HG02798 (cell line): ENCODE data around the gene NLK.

ENCODE experiments used
- ATAC-seq: cut with Tn5 transposase; IDR thresholded peaks from one replicate; pipeline ENCODE4 v1.9.1; 2021; ENCODE audit warnings: mild to moderate bottlenecking; ENCODE audit not compliant: unreplicated experiment, poor library complexity

NLK gene

DNA sequence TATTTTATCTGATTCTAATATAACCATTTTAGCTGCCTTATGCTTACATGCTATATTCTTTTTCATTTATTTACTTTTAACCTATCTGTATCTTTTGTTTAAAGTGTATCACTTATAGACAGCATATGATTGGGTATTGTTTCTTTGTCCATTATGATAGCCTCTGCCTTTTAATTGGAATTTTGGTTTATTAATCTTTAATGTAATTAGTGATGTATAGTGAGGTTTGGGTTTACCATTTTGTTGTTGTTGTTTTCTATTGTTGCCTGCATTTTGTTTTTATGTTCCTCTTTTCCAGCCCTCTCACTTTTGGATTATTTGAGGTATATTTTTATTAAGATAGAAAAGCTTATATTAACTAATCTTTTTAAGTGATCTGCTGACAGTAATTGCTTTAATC lies 59.4 kb downstream of the NLK start:
- no peak for ATAC-seq

DNA sequence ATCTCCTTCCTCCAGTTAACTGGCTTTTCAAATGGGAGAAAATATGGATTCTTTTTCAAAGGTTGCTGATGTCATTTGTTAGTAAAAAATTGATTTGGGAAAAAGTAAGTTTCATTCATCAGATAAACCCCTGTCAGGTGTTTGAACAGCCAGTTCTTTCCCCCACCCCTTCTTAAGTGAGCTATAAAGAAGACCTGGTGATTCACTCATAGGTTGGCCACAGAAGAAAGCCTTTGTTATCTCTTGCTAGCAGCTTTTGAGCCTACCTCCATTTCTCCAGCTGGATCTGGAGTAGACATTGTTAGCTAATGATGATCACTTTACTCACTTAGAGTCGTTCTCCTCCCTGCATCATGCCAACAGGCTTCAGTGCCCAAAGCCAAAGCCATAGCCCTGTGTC lies 63.0 kb downstream of the NLK start:
- no peak for ATAC-seq

DNA sequence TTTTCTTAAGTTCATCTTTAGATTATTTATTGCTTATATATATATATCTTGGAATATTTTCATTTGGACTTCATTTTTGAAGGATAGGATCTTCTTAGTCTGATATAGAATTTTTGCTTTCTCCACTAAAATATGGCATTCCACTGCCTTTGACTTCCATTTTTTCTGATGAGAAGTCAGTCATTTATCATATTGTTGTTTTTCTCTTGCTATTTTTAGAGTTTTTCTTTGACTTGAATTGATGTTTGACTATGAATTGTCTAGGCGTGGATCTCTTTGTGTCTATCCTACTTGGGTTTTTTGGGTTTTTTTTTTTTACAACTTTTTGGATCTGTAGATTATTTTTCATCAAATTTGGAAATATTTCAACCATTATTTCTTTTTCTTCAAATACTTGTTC lies 67.7 kb downstream of the NLK start:
- ATAC-seq = no peak

DNA sequence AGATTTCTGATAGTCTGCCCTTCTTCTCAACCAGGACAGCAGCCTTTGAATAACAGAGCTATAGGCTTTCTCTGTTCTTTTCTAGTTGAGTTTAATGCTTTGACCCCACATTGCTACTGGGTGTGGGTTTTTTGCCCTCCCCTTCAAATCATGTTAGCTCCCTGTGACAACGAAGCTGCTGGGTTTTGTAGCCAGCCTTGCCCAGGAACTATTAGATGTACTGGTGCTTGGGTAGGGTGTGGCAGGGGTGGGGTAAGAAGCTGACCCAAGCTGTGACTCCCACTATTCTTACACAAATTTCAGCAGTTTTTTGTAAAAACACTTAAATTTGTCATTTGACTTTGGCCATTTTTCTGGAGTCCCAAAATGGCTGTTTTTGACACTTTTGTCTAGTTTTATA lies 69.7 kb downstream of the NLK start:
- ATAC-seq = no peak

DNA sequence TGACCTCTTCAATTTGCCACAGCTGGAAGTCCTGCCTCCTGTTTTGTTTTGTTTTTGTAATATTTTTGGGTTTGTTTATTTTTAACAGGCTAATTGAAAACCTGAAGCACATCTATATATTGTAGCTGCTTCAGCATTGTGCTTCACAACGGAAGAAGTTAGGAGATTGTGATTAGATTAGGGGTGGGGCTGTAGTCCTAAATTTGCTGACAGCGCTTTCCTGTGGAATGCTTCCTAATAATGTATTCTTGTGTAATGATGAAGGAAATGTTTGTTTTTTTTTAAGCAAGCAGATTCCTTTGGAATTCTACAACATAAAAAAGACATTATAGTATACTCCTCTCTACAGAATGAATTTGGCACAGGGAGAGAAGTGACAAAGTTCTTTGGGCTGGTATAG lies 70.1 kb downstream of the NLK start:
- ATAC-seq = no peak

DNA sequence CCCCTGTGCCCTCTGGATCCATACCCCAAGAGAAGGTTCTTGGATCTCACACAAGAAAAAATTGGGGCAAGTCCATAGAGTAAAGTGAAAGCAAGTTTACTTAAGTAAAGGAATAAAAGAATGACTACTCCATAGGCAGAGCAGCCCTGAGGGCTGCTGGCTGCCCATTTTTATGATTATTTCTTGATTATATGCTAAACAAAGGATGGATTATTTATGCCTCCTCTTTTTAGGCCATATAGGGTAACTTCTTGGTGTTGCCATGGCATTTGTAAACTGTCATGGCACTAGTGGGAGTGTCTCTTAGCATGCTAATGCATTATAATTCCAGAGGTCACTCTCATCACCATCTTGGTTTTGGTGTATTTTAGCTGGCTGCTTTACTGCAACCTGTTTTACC lies 70.8 kb downstream of the NLK start:
- ATAC-seq = no peak

DNA sequence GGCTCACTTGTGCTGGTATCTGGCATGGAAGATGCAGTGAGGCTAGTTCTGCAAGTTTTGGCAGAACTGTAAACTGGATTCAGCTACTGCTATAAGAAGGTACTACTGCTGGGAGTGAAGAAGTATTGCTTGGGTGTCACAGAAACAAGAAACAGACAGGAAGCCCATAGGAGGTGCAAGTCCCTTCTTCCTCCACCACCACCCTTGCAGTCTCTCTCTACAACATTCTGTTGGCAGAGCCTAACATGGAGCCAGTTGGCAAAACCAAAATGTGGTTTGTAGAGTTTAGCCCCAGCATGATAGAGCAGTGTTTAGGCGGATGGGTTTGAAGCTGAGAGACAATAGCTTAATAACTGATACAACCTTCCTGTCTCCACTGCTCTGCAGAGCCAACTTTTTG lies 72.6 kb downstream of the NLK start:
- no peak for ATAC-seq

DNA sequence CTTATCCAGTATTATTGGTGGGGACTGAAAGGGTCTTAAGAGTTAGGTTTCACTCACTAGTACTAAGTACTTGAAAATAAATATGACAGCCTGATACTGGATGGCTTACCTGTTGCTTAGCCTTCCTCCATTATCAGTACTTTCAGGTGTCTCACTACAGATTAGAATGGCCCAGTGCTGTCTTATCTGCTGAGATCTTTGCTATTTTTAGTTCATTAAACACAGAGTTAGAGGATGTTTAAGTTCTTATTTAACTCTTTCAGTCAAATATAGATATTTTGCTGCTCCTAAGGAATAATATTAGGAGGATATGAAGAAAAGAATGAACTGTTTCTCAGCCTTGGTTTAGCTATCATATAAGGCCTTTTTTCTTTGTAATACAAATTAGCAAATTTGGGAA lies 74.8 kb downstream of the NLK start:
- ATAC-seq = no peak

DNA sequence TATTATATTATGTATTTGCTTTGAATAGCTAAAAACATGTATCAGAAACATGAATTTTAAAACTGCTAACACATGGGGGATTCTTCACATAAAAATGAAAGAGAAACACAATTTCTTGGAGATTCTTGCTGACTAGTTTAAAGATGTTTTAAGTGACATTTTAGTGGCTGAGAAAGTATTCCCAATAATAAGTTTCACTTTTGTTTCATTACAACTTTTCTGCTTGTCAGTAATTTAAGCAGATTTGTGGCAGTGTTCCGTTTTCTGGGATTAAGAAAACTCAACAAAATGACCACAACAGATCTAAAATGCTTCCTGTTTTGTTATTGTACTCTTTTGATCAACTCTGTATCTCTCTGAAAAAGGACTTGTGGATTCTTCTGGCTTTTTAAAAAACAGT lies 75.9 kb downstream of the NLK start:
- no peak for ATAC-seq

DNA sequence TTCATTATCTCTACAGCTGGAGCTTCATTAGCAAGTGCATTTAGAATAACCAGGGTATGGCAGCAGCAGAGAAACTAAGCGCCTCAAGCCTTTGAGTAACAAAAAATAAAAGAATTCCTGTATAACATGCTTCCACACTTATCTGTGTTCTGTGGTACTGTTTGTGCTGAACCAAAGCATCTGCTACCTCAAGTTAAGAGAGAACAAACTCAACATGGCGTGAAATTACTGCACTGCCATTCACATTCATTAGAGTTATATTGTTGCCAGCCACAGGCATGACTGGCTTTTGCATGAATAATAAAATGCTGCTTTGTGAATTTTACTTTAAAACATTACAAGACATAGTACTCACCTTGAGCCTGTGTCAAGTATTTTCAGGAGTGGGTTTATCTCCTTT lies 76.6 kb downstream of the NLK start:
- no peak for ATAC-seq

DNA sequence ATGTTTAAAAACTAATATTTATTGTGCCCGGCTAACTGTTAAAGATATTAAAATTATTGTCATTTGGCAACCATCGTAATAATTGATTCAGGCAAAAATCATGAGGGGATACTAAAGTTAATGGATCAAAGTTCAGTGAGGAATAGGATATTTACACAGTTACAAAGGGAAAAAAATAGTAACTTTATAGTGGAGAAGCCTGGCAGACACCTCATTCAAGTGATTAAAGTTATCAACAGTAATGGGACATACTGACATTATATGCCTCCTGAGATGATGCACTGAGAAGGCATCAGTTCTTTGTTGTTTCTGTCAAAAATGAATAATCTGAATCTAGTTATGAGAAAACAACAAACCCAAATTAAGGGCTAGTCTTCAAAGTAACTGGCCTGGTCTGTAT lies 77.1 kb downstream of the NLK start:
- ATAC-seq = no peak

DNA sequence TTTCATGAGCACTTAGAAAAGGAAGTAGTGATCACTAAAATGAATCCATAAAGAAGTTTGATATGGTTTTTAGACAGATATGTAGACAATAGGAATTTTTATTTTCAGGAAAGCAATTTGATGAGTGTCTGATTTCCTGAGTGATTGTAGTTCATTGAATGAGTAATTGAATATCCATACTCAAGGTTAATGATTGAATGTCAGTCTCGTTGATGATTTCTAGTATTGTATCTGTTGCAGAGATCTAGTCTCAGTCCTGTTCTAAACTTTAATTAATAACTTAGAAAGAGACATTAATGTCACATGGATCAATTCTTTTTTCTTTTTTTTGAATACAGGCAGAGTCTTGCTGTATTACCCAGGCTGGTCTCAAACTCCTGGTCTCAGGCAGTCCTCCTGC lies 78.3 kb downstream of the NLK start:
- no peak for ATAC-seq

DNA sequence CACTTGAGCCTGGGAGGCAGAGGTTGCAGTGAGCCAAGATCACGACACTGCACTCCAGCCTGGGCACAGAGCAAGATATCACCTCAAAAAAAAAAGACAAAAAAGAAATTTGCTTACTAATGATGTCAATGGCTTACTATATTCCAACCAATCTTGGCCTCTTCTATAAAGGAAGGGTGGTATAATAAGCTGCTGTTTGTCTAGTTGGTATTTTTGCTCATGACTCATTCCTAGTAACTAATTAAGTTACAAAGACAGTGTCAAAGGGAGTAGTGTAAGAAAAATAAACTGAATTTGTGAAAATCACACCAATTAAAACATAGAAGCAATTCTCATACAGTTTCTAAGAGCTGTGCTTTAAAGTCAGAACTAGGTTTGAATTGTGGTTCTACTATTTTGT lies 82.5 kb downstream of the NLK start:
- ATAC-seq = no peak

DNA sequence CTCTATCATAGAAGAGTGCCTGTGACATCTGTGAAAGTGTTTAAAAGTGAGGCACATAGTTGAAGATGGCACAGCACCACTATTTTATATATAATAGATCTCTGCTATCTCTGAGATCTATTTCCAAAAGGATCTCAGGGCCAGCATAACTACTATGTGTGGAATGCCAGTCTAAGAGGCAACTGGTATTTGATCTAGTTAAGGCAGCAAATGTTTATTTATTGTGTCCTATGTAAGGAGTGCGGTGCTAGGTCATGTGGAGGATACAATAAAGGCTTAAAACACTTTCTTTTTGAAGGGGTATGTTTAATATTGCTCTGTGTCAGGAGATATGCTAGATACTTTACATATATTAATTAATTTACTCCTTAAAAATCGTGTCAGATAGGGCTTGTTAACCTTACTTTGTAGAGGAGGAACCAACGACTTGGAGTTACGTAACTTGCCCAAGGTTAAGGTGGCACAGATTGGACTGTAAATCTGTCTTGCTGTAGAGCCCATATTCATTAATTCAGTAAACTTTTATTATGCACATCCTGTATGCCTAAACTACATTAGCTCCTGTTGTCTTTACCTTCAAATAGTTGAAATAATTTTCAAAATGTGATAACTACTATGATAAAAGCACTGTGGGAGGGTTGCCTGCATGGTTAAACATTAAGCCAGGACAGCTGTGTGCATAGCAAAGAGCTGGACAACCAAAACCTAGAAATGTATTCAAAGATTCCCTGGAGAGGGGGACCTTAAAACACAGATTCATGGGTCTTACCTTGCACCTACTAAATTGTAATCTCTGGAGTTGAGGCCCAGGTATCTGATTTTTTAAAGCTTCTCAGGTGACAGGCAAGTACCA lies 83.3 kb downstream of the NLK start:
- ATAC-seq = no peak

DNA sequence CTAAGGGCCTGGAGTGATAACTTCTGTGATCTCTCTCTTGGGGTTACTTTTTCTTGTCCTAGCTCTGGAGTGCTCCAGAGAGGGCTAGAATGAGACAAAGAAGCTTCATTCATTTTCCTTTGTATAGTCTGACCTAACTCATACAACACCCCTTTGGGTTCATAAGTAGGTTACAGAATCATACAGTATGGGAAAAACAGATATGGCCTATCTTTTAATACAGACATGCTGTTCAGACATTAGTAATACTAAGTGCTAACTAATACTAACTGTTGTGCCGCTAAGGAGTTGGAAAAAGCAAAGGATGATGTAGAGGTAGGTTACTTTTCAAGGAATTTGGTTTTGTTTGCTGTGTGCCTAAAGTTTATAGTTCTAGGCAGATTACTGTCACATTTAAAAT lies 84.7 kb downstream of the NLK start:
- ATAC-seq = no peak

DNA sequence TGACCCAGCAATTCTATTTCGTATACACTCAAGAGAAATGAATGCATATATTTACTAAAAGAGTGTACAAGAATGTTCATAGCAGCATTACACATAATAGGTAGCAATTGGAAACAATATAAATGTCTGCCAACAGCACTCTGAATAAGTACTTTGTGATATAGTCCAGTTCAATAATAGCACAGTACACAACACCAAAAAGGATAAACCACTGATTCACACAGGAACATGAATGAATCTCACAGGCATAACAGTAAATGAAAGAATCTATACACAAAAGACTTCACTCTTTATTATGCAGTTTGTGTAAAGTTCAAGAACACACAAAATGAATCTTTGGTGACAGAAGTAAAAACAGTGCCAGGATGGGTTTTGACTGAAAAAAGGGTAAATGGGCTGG lies 86.3 kb downstream of the NLK start:
- no peak for ATAC-seq

DNA sequence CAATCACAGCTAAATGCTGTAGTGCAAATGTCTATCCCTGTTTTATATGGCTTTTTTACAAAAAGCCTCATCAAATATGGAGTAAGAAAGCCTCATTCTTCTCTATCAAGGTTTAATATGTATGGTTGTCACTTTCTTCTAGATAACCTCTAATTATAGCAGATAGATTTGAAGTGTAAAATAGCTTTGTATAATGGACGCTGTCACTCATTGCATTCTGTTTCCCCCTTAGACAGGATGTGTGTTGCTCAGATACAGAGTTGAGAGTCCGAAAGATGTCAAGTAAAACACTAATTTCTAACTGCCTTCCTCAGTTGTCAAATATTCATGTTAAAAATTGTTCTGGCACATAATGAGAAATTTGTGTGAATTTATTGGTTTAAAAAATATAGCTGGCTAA lies 88.0 kb downstream of the NLK start:
- no peak for ATAC-seq

DNA sequence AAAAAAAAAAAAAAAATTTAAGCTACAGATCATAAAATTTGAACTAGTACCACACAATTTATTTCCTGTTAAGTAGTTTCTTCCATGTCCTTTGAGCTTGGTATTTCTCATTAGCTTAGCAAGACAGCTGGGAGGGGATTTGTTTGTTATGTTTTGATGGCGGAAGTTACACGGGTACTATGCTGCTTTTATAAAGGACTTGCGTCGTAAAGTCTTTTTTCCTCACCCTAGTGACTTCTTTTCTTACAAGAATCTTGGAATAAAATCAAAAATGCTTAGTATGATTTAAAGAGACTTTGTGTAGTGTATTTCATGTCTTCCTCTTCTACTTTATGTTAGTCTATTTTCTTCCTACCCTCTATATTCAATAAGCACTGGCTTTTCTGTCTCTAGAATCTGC lies 89.1 kb downstream of the NLK start:
- ATAC-seq = no peak

DNA sequence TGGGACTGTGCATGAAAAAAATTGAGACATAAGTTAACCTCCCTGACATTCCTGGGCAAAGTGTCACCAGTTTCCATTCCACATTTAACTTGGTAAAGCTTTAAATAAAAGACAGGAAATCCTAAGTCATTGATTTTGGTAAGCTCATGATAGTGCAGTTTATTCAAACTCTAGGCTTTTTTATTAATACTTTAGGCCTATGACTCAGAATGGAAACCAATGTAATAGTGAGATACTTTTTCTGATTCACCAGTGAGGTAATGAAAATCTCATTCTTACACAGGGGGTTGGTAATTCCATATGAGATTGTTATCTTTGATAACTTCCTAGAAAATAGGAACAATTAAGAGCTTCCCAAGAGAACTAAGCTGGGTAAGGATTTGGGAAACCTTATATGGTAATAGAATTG lies 91.1 kb downstream of the NLK start:
- ATAC-seq = no peak

DNA sequence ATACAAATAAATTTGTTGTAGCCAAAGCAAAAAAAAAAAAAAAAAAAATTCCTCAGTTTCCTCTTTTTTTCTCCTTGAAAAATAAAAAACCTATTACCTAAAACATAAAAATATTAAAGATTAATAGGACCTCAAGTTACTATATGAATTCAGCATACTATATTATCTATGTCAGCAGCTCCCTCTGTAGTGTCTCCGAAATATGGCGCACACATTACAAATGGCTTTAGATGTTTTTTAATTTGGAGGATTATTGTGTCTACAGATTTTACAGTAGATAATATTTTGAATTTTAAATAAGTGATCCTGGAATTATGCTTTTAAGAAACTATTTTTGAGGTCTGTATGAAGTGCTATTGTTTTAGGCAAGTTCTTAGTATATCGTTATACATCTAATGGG lies 94.4 kb downstream of the NLK start:
- no peak for ATAC-seq

DNA sequence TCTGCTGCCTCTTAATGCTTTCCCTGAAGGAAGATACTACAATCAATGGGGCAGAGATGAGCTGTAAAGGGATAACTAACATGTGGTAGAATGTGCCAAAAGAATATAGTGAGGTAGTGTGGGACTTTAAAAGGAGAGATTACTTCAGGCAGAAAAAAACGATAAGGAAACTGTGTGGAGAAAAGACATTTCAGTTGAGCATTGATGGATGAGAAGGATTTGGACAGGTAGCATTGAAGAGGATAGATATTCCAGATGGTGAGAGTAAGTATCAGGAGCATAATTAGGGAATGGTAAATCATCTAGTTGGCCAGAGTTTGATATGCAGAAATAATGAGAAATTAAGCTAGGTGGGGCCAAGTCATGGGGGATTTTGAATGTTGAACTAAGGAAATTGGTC lies 97.3 kb downstream of the NLK start:
- ATAC-seq = no peak

DNA sequence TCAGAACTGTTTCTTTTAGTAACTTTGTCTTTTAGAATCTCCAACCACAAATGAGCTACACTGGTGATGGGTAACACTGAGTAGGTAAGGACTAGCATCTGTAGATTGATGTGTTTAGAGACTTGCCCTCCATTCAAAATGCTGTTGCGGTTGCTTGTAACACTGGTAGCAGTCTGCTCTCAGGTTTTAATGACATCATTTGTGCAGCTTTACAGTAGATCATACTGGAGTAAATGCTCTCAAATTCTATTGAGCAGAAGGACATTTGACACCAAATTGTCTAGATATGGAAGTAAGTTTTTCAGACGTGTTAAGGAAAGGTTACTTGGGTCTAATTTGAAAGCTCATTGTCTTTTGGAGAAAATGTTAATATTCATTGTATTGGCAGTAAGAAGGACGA lies 98.8 kb downstream of the NLK start:
- no peak for ATAC-seq

DNA sequence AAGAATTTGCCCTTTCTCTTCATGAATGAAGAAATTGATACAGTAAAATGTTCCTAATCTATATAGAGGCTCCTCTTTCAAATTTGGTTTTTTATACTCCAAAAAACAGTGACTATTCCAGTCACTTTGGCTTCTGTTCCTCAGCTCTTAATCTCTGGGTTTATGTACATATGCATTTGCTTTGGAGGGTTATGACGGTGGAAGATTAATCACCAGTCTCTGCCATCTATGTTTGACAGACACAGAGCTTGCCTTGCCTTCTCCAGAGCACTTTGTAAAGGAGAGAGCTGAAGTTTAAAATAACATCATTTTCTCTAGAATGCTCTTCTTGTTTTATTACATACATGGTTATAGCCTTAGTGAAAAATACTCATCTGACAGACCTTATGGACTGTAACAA lies 99.3 kb downstream of the NLK start:
- no peak for ATAC-seq
